HG03135 (cell line): Measurements from ENCODE around the gene PTPN4.

Source experiments
- ATAC-seq: cut with Tn5 transposase; IDR thresholded peaks from one replicate; pipeline ENCODE4 v1.9.1; 2021; ENCODE audit warnings: mild to moderate bottlenecking, moderate library complexity; ENCODE audit not compliant: unreplicated experiment

PTPN4 gene

GRCh38 chr2:119760956-119761275, 1.2 kb downstream of the PTPN4 start:
- ATAC-seq, result no peak

- no peak for ATAC-seq
Measured at GRCh38 chr2:119764832-119765231, 5.1 kb downstream of the PTPN4 start.

- no peak for ATAC-seq
Measured at GRCh38 chr2:119765433-119766002, 5.8 kb downstream of the PTPN4 start.

- ATAC-seq, result no peak
Measured at GRCh38 chr2:119766944-119767343, 7.2 kb downstream of the PTPN4 start.

- no peak for ATAC-seq
Measured at GRCh38 chr2:119768742-119769141, 9.0 kb downstream of the PTPN4 start.

- ATAC-seq, result no peak
Measured at GRCh38 chr2:119769645-119770044, 9.9 kb downstream of the PTPN4 start.

- ATAC-seq, result no peak
Measured at GRCh38 chr2:119771331-119771730, 11.6 kb downstream of the PTPN4 start.

GRCh38 chr2:119772128-119772527, 12.4 kb downstream of the PTPN4 start:
- no peak for ATAC-seq

- no peak for ATAC-seq
Measured at GRCh38 chr2:119772767-119773166, 13.0 kb downstream of the PTPN4 start.

- no peak for ATAC-seq
Measured at GRCh38 chr2:119774026-119774425, 14.3 kb downstream of the PTPN4 start.

- ATAC-seq, result no peak
Measured at GRCh38 chr2:119775102-119775501, 15.4 kb downstream of the PTPN4 start.

GRCh38 chr2:119782308-119783027, 22.7 kb downstream of the PTPN4 start:
- ATAC-seq, result no peak

GRCh38 chr2:119784876-119785275, 25.2 kb downstream of the PTPN4 start:
- no peak for ATAC-seq

GRCh38 chr2:119786295-119786694, 26.6 kb downstream of the PTPN4 start:
- ATAC-seq, result no peak

- ATAC-seq, result no peak
Measured at GRCh38 chr2:119788752-119789151, 29.0 kb downstream of the PTPN4 start.

GRCh38 chr2:119790466-119790865, 30.7 kb downstream of the PTPN4 start:
- no peak for ATAC-seq

- no peak for ATAC-seq
Measured at GRCh38 chr2:119792907-119793312, 33.2 kb downstream of the PTPN4 start.

- ATAC-seq, result no peak
Measured at GRCh38 chr2:119794237-119794636, 34.5 kb downstream of the PTPN4 start.

- no peak for ATAC-seq
Measured at GRCh38 chr2:119795309-119796303, 35.9 kb downstream of the PTPN4 start.

GRCh38 chr2:119800376-119800902, 40.7 kb downstream of the PTPN4 start:
- no peak for ATAC-seq

GRCh38 chr2:119801040-119801439, 41.3 kb downstream of the PTPN4 start:
- ATAC-seq, result no peak
